ENCODE results near the gene NARF.

The NARF gene

DNA sequence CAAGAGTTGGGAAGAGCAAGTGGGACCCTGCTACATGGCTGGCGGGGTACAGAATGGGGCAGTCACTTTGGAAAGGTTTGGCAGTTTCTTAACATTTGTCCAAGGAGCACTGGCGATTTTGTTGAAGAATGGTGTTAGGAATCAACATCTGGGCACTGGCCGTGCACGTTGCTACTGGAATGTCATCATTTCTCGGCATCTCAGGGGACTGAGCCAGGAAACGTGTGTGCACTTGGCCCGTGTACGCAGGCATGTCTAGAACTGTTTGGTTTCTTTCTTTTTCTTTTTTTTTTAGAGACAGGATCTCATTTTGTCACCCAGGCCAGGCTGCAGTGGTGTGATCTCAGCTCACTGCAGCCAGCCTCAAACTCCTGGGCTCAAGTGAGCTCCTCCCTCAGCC is 43.7 kb downstream of the NARF start:
- Histone ChIP-seq H3K9me2 (replicated peaks; ENCODE audit: control insufficient read depth, low read length) (no peaks in the 10 kb centered on the region), H3K79me2 (ENCODE audit: control insufficient read depth, low read length) (0 out of 2 replicates have a peak, but pooled peaks cover 2% of the 10 kb centered on the region), H3K9me3 (ENCODE audit: control insufficient read depth, insufficient read depth, low read length) (no peaks in the 10 kb centered on the region), H3K36me3 (ENCODE audit: control insufficient read depth, low read length) (no peaks in the 10 kb centered on the region), H3K4me2 (ENCODE audit: low read length) (no peak overlapping the region), H3K27me3 (ENCODE audit: control insufficient read depth, low read length) (0 out of 2 replicates have a peak, but pooled peaks cover 2% of the 10 kb centered on the region), H3K27ac (ENCODE audit: low read depth, low read length) (no peak overlapping the region), H3F3A (ENCODE audit: control insufficient read depth, insufficient read depth) (peaks cover 4% of the 10 kb centered on the region), H3K4me3 (ENCODE audit: low read length) (no peak overlapping the region), H4K20me1 (ENCODE audit: control insufficient read depth, insufficient read depth, low read depth, low read length) (no peaks in the 10 kb centered on the region), H3K4me1 (ENCODE audit: control insufficient read depth, low read length) (peaks cover 30% of the 10 kb centered on the region)
- no peak for TF ChIP-seq EZH2phosphoT487 (IDR thresholded peaks at IDR 0.05; ENCODE audit: borderline replicate concordance, low read length)
- TF ChIP-seq, protein P1, sequence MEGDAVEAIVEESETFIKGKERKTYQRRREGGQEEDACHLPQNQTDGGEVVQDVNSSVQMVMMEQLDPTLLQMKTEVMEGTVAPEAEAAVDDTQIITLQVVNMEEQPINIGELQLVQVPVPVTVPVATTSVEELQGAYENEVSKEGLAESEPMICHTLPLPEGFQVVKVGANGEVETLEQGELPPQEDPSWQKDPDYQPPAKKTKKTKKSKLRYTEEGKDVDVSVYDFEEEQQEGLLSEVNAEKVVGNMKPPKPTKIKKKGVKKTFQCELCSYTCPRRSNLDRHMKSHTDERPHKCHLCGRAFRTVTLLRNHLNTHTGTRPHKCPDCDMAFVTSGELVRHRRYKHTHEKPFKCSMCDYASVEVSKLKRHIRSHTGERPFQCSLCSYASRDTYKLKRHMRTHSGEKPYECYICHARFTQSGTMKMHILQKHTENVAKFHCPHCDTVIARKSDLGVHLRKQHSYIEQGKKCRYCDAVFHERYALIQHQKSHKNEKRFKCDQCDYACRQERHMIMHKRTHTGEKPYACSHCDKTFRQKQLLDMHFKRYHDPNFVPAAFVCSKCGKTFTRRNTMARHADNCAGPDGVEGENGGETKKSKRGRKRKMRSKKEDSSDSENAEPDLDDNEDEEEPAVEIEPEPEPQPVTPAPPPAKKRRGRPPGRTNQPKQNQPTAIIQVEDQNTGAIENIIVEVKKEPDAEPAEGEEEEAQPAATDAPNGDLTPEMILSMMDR (IDR thresholded peaks at IDR 0.05; ENCODE audit: low read depth, low read length, poor library complexity, severe bottlenecking) = no peak

DNA sequence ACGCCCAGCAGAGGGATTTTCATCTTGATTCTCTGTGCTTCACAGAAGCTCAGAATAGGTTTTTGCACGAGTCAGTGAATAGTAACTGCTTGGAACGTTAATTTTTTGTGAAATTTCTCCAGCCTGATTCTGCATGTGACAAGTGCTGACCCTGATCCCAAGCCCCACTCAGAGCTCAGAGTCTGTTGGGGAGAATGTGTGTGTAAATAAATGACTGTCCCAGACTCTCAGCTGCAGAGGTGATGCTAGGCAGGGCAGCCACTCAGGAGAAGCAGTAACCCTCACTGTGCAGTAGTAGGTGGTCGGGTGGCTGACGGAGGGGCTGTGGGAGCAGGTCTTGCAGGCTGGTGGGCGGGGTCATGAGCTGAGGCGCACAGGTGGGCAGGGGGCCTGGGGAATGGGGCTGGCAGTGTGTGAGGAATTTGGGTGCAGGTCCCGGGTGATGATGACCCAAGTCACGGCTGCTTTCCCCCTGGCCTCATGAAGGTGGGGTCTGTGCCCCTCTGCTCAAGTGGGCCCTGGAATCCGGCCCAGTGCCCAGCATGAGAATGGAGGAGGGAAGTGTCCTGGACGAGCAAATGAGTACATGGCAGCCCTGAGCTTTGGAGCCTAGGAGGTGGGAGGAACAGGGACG is 44.7 kb downstream of the NARF start:
- peaks cover 32% of the 10 kb centered on the region for H3K4me1 ChIP-seq (ENCODE audit: control insufficient read depth, low read length)
- no peak overlapping the region for H3K4me3 ChIP-seq (ENCODE audit: low read length)
- H3K27me3 ChIP-seq (ENCODE audit: control insufficient read depth, low read length) = peaks cover 7% of the 10 kb centered on the region; the same call in 1 of the 2 replicates
- no peaks in the 10 kb centered on the region for H3K9me2 ChIP-seq (replicated peaks; ENCODE audit: control insufficient read depth, low read length)
- no peak overlapping the region for H3K4me2 ChIP-seq (ENCODE audit: low read length)
- H3K9me3 ChIP-seq (ENCODE audit: control insufficient read depth, insufficient read depth, low read length) = no peaks in the 10 kb centered on the region; the same call in 1 of the 2 replicates
- H3K27ac ChIP-seq (ENCODE audit: low read depth, low read length) = no peak overlapping the region
- TF ChIP-seq, protein P1 (IDR thresholded peaks at IDR 0.05; ENCODE audit: low read depth, low read length, poor library complexity, severe bottlenecking) = no peak
- TF ChIP-seq EZH2phosphoT487 (IDR thresholded peaks at IDR 0.05; ENCODE audit: borderline replicate concordance, low read length) = no peak
- H3K79me2 ChIP-seq (ENCODE audit: control insufficient read depth, low read length) = no peaks in the 10 kb centered on the region
- H3K36me3 ChIP-seq (ENCODE audit: control insufficient read depth, low read length) = no peaks in the 10 kb centered on the region
- H4K20me1 ChIP-seq (ENCODE audit: control insufficient read depth, insufficient read depth, low read depth, low read length) = no peaks in the 10 kb centered on the region
- H3F3A ChIP-seq (ENCODE audit: control insufficient read depth, insufficient read depth) = peaks cover 4% of the 10 kb centered on the region

DNA sequence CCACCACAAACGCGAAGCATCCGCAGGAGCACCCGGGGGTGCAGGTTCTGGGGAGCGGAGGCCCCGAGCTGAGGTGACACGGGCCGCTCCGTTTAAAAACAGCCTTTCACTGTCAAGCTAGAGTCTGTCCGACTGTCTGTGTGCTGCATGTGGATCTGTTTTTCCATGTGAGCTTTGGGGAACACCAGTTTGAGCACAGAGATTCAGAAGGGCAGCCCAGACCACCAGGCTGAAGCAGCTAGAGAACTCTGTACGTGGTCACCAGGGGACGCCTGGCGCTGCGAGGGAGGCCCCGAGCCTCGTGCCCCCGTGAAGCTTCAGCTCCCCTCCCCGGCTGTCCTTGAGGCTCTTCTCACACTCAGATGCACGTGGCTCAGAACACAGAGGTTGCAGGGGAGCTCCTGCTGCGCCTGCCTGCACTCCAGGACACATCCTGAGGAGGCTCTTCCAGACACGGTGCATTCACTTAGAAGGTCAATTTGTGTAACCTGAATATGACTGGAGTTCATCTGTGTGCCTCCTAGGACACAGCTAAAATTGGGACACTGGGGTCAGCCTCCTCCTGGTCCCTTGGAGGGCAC is 45.3 kb downstream of the NARF start:
- TF ChIP-seq EZH2phosphoT487 (IDR thresholded peaks at IDR 0.05; ENCODE audit: borderline replicate concordance, low read length) = no peak
- TF ChIP-seq, protein P1 (IDR thresholded peaks at IDR 0.05; ENCODE audit: low read depth, low read length, poor library complexity, severe bottlenecking) = no peak
- no peak overlapping the region for H3K27ac ChIP-seq (ENCODE audit: low read depth, low read length)
- no peaks in the 10 kb centered on the region for H3K36me3 ChIP-seq (ENCODE audit: control insufficient read depth, low read length)
- H4K20me1 ChIP-seq (ENCODE audit: control insufficient read depth, insufficient read depth, low read depth, low read length) = no peaks in the 10 kb centered on the region
- peaks cover 32% of the 10 kb centered on the region for H3K4me1 ChIP-seq (ENCODE audit: control insufficient read depth, low read length)
- peaks cover 7% of the 10 kb centered on the region; the same call in 1 of the 2 replicates for H3K27me3 ChIP-seq (ENCODE audit: control insufficient read depth, low read length)
- H3F3A ChIP-seq (ENCODE audit: control insufficient read depth, insufficient read depth) = peaks cover 4% of the 10 kb centered on the region
- no peak overlapping the region for H3K4me2 ChIP-seq (ENCODE audit: low read length)
- no peaks in the 10 kb centered on the region for H3K9me2 ChIP-seq (replicated peaks; ENCODE audit: control insufficient read depth, low read length)
- no peaks in the 10 kb centered on the region for H3K79me2 ChIP-seq (ENCODE audit: control insufficient read depth, low read length)
- no peak overlapping the region for H3K4me3 ChIP-seq (ENCODE audit: low read length)
- H3K9me3 ChIP-seq (ENCODE audit: control insufficient read depth, insufficient read depth, low read length) = no peaks in the 10 kb centered on the region; the same call in 1 of the 2 replicates

All from DOHH2 (cell line).